Left hindlimb (tissue), 1 donor: ENCODE results near the gene CX3CR1.
"Not testable (repeated sequence)": the region's sequence is repeated elsewhere in the genome, so short reads cannot be mapped to it uniquely, and the experiment has no call there.

ENCODE experiments used
- DNase-seq: peaks from one replicate; pipeline ENCODE4 v3.0.0-alpha.2; 2018

Gene CX3CR1

GRCh38 chr3:39263576-39263975, 16.3 kb downstream of the CX3CR1 start:
- DNase-seq, result no peak

- DNase-seq, result no peak
These were observed 17.0 kb downstream of the CX3CR1 start for GRCh38 chr3:39262846-39263245.

GRCh38 chr3:39261726-39262125, 18.1 kb downstream of the CX3CR1 start:
- no peak for DNase-seq

- peak; percentile 78 for DNase-seq
These were observed 18.9 kb downstream of the CX3CR1 start for GRCh38 chr3:39260957-39261356.

GRCh38 chr3:39260318-39260717, 19.5 kb downstream of the CX3CR1 start:
- DNase-seq, result no peak

GRCh38 chr3:39255503-39256325, 24.1 kb downstream of the CX3CR1 start:
- DNase-seq, result no peak

- DNase-seq, result no peak
These were observed 24.9 kb downstream of the CX3CR1 start for GRCh38 chr3:39254806-39255449.

- DNase-seq, result no peak
These were observed 28.3 kb downstream of the CX3CR1 start for GRCh38 chr3:39251576-39251975.

GRCh38 chr3:39250116-39250747, 29.6 kb downstream of the CX3CR1 start:
- DNase-seq, result no peak

GRCh38 chr3:39249453-39250115, 30.3 kb downstream of the CX3CR1 start:
- no peak for DNase-seq

GRCh38 chr3:39241561-39241960, 38.3 kb downstream of the CX3CR1 start:
- no peak for DNase-seq

- DNase-seq, result no peak
These were observed 42.8 kb downstream of the CX3CR1 start for GRCh38 chr3:39237027-39237426.

GRCh38 chr3:39234651-39235050, 45.2 kb downstream of the CX3CR1 start:
- DNase-seq, result no peak

- no peak for DNase-seq
These were observed 47.0 kb downstream of the CX3CR1 start for GRCh38 chr3:39232859-39233258.

GRCh38 chr3:39230453-39230852, 49.4 kb downstream of the CX3CR1 start:
- DNase-seq, result no peak

- DNase-seq, result no peak
These were observed 51.3 kb downstream of the CX3CR1 start for GRCh38 chr3:39228496-39228895.

- DNase-seq, result not testable (repeated sequence)
These were observed 52.2 kb downstream of the CX3CR1 start for GRCh38 chr3:39227596-39227995.

GRCh38 chr3:39226106-39226741, 53.6 kb downstream of the CX3CR1 start:
- DNase-seq, result no peak

- DNase-seq, result no peak
These were observed 55.5 kb downstream of the CX3CR1 start for GRCh38 chr3:39224288-39224687.

GRCh38 chr3:39222939-39223338, 56.9 kb downstream of the CX3CR1 start:
- no peak for DNase-seq

GRCh38 chr3:39222462-39222861, 57.4 kb downstream of the CX3CR1 start:
- DNase-seq, result no peak

GRCh38 chr3:39221141-39221530, 58.7 kb downstream of the CX3CR1 start:
- no peak for DNase-seq
